A549 (cell line): ENCODE data around the gene NOX3. TPM values are rescaled to one million over a fixed set of nuclear protein-coding genes. Genes with fewer than 3 reads are reported as not detected.

Source experiments
- ATAC-seq, 2 experiments: fragments of 200-7000 bp in 1 of 2; fragments of >200 bp in 1 of 2; cut with Nextera tagmentation in 1 of 2; cut with Tn5 transposase in 1 of 2; 3 replicates each; pipeline versions ENCODE4 v1.8.0 to v1.9.1; 2018 to 2020; ENCODE audit warnings: mild to moderate bottlenecking in 1 of 2, moderate library complexity in 1 of 2
- CTCF ChIA-PET: fragments of 300-600 bp; sonication (Branson Sonifier 250); formaldehyde crosslinking; extraction: SDS; loops from one replicate; lab custom pipeline; 2021; ENCODE audit warnings: antibody characterized with exemption, inconsistent platforms; lab: Yijun Ruan, JAX
- POLR2A ChIA-PET: fragments of 350-600 bp; formaldehyde crosslinking; extraction: SDS; loops from one replicate; lab custom pipeline; 2021; ENCODE audit warnings: antibody characterized with exemption, inconsistent platforms; lab: Yijun Ruan, JAX
- DNase-seq, 2 experiments: peaks; one replicate each; pipeline versions ENCODE4 v3.0.0 to v3.0.0-alpha.2; 2011 to 2016; ENCODE audit warnings: low read depth in 1 of 2, low spot score in 1 of 2
- FAIRE-seq: peaks from 2 replicates; lab custom pipeline; 2011; peaks lifted over from hg19 to GRCh38; lab: Jason Lieb, UNC
- H3K27ac ChIP-seq, 2 experiments: fragments of >200 bp; sonication (Bioruptor Twin); formaldehyde crosslinking; 3 replicates each; pipeline ENCODE4 v1.5.1; 2016 to 2017
- H3K4me1 ChIP-seq: fragments of >200 bp; sonication (Bioruptor Twin); formaldehyde crosslinking; 3 replicates; pipeline ENCODE4 v1.6.1; 2016
- H3K4me2 ChIP-seq: fragments of >200 bp; sonication (Bioruptor Twin); formaldehyde crosslinking; 3 replicates; pipeline ENCODE4 v1.6.1; 2016
- H3K4me3 ChIP-seq: fragments of >200 bp; sonication (Bioruptor Twin); formaldehyde crosslinking; 3 replicates; pipeline ENCODE4 v1.5.1; 2016
- H3K9me3 ChIP-seq: fragments of >200 bp; sonication (Bioruptor Twin); formaldehyde crosslinking; 3 replicates; pipeline ENCODE4 v1.6.1; 2016
- CBX8 ChIP-seq: fragments of 200-600 bp; sonication (generic); IDR thresholded peaks from 2 replicates; pipeline ENCODE4 v1.6.1; 2016
- CEBPB ChIP-seq, 2 experiments: fragments of >200 bp in 1 of 2; sonication (Bioruptor Twin) in 1 of 2; formaldehyde crosslinking in 1 of 2; IDR thresholded peaks; 2 replicates each; pipeline ENCODE4 v1.6.1; 2012 to 2016
- CHD2 ChIP-seq: fragments of 150-350 bp; IDR thresholded peaks from 2 replicates; pipeline ENCODE4 v1.6.1; 2014; ENCODE audit warnings: low read length; ENCODE audit not compliant: partially characterized antibody
- CHD4 ChIP-seq: fragments of 200-600 bp; sonication (generic); IDR thresholded peaks from 2 replicates; pipeline ENCODE4 v1.6.1; 2016; ENCODE audit warnings: antibody characterized with exemption, mild to moderate bottlenecking, borderline replicate concordance
- EHF ChIP-seq: fragments of 250-450 bp; sonication (Bioruptor Pico); IDR thresholded peaks from 2 replicates; pipeline ENCODE4 v1.5.0; 2020; ENCODE audit warnings: mild to moderate bottlenecking
- EHMT2 ChIP-seq: fragments of 200-600 bp; sonication (generic); IDR thresholded peaks from 2 replicates; pipeline ENCODE4 v1.6.1; 2016; ENCODE audit warnings: antibody characterized with exemption, low read depth, mild to moderate bottlenecking, moderate library complexity
- FOSL2 ChIP-seq, 2 experiments: fragments of 450-650 bp in 1 of 2; fragments of >200 bp in 1 of 2; sonication (Bioruptor Twin) in 1 of 2; formaldehyde crosslinking; IDR thresholded peaks; 2 replicates each; pipeline versions ENCODE4 v1.5.0 to v1.6.1; 2016 to 2020; ENCODE audit warnings: mild to moderate bottlenecking in 1 of 2, moderate library complexity in 1 of 2
- GATA3 ChIP-seq: IDR thresholded peaks from 2 replicates; pipeline ENCODE4 v1.6.1; 2012; ENCODE audit warnings: borderline replicate concordance
- HEYL ChIP-seq: fragments of 250-450 bp; sonication (Bioruptor Pico); IDR thresholded peaks from 2 replicates; pipeline ENCODE4 v1.8.0; 2021; ENCODE audit warnings: mild to moderate bottlenecking, moderate library complexity
- HOXB13 ChIP-seq: fragments of 250-450 bp; sonication (Bioruptor Pico); IDR thresholded peaks from 2 replicates; pipeline ENCODE4 v1.5.0; 2020; ENCODE audit warnings: low read depth, mild to moderate bottlenecking, moderate library complexity
- HOXB5 ChIP-seq: fragments of 250-450 bp; sonication (Bioruptor Pico); IDR thresholded peaks from 2 replicates; pipeline ENCODE4 v1.5.0; 2020; ENCODE audit warnings: mild to moderate bottlenecking, moderate library complexity
- JUN ChIP-seq, 2 experiments: fragments of >200 bp; sonication (Bioruptor Twin); formaldehyde crosslinking; IDR thresholded peaks; 2 replicates in 1 of 2; 3 replicates in 1 of 2; pipeline ENCODE4 v1.6.1; 2016 to 2017
- JUNB ChIP-seq: fragments of >200 bp; sonication (Bioruptor Twin); formaldehyde crosslinking; IDR thresholded peaks from 2 replicates; pipeline ENCODE4 v1.6.1; 2016
- KDM1A ChIP-seq: fragments of 200-600 bp; sonication (generic); IDR thresholded peaks from 2 replicates; pipeline ENCODE4 v1.6.1; 2016; ENCODE audit warnings: low read depth, mild to moderate bottlenecking
- MAX ChIP-seq: IDR thresholded peaks from 2 replicates; pipeline ENCODE4 v1.6.1; 2012
- NFE2L2 ChIP-seq: fragments of 150-350 bp; conservative IDR thresholded peaks from 2 replicates; pipeline ENCODE4 v1.6.1; 2014; ENCODE audit warnings: low read length
- NPAS2 ChIP-seq: fragments of 250-450 bp; sonication (Bioruptor Pico); IDR thresholded peaks from 2 replicates; pipeline ENCODE4 v1.8.0; 2022; ENCODE audit warnings: mild to moderate bottlenecking, moderate library complexity, borderline replicate concordance
- RARB ChIP-seq: fragments of 250-450 bp; sonication (Bioruptor Pico); IDR thresholded peaks from 2 replicates; pipeline ENCODE4 v1.8.0; 2021; ENCODE audit warnings: mild to moderate bottlenecking, moderate library complexity
- RCOR1 ChIP-seq: fragments of 150-350 bp; IDR thresholded peaks from 2 replicates; pipeline ENCODE4 v1.6.1; 2014; ENCODE audit warnings: antibody characterized with exemption, low read length, low read depth
- RFX5 ChIP-seq: fragments of 450-650 bp; IDR thresholded peaks from 2 replicates; pipeline ENCODE4 v1.7.1; 2014; ENCODE audit warnings: antibody characterized with exemption, mild to moderate bottlenecking, moderate library complexity
- RNF2 ChIP-seq: fragments of 200-600 bp; sonication (generic); IDR thresholded peaks from 2 replicates; pipeline ENCODE4 v1.6.1; 2016; ENCODE audit warnings: low read depth, mild to moderate bottlenecking, antibody characterized with exemption, moderate library complexity, borderline replicate concordance
- TFCP2L1 ChIP-seq: fragments of 250-450 bp; sonication (Bioruptor Pico); IDR thresholded peaks from 2 replicates; pipeline ENCODE4 v1.5.0; 2021; ENCODE audit warnings: mild to moderate bottlenecking
- TP53 ChIP-seq: fragments of 250-450 bp; sonication (Bioruptor Pico); IDR thresholded peaks from 2 replicates; pipeline ENCODE4 v1.5.0; 2021; ENCODE audit warnings: mild to moderate bottlenecking, moderate library complexity
- ZC3H11A ChIP-seq: fragments of 450-650 bp; IDR thresholded peaks from 2 replicates; pipeline ENCODE4 v1.6.1; 2014; ENCODE audit warnings: antibody characterized with exemption, mild to moderate bottlenecking
- ZFP36 ChIP-seq: fragments of 450-650 bp; IDR thresholded peaks from 2 replicates; pipeline ENCODE4 v1.6.1; 2014; ENCODE audit warnings: borderline replicate concordance; ENCODE audit not compliant: partially characterized antibody
- ZNF302 ChIP-seq: fragments of 250-450 bp; sonication (Bioruptor Pico); IDR thresholded peaks from 2 replicates; pipeline ENCODE4 v1.9.0; 2021; ENCODE audit warnings: inconsistent platforms, mild to moderate bottlenecking, moderate library complexity
- ZSCAN20 ChIP-seq: fragments of 250-450 bp; sonication (Bioruptor Pico); IDR thresholded peaks from 2 replicates; pipeline ENCODE4 v1.8.0; 2022; ENCODE audit warnings: mild to moderate bottlenecking, moderate library complexity
- WGBS: methylation state at CpG from one replicate; pipeline ENCODE4 v1.1.6; 2017; ENCODE audit errors: missing lambda C conversion rate; 5-methylcytosine and 5-hydroxymethylcytosine counted together
- polyA plus RNA-seq, 4 experiments: library from polyadenylated mRNA; depleted of rRNA in 3 of 4; stranded (reverse); fragments of >200 nt; fragmentation: RNase III in 1 of 4; extraction: RNeasy Plus Mini Kit Qiagen cat#74134 plus additional on column Dnase treatment in 1 of 4; gene quantifications; 2 replicates in 3 of 4; 3 replicates in 1 of 4; pipeline ENCODE4 v1.2.3, GENCODE V29; 2011 to 2017
- TF ChIP-seq, protein P1 (sequence below): fragments of 450-650 bp; IDR thresholded peaks from 2 replicates; pipeline ENCODE4 v1.6.1; 2014; ENCODE audit warnings: antibody characterized with exemption
- TF ChIP-seq, protein P2 (sequence below): fragments of 200-600 bp; sonication (generic); IDR thresholded peaks from 2 replicates; pipeline ENCODE4 v1.6.1; 2016; ENCODE audit warnings: antibody characterized with exemption, mild to moderate bottlenecking, moderate library complexity
- TF ChIP-seq, protein P3 (sequence below): IDR thresholded peaks from 2 replicates; pipeline ENCODE4 v1.6.1; 2012; ENCODE audit warnings: low read depth, borderline replicate concordance

Gene NOX3
- polyA plus RNA-seq, 2 of the 4 experiments (the other 2 are of a cell fraction): not detected

GRCh38 chr6:155418017-155418761 is 37.5 kb downstream of the NOX3 start:
- H3K27ac ChIP-seq: no peak overlapping the region
- 0 out of 3 replicates have a peak overlapping the region, but pooled peaks have one; percentile 3 for H3K4me2 ChIP-seq
- ATAC-seq (no peak), DNase-seq (no peak)
- 71% methylated on average over 9 of the region's 9 CpGs for WGBS
- no peaks in the 10 kb centered on the region for H3K4me1 ChIP-seq
- TF ChIP-seq ZSCAN20 (CRISPR knock-in tag) (no peak), CHD2 (no peak), NPAS2 (no peak), EHF (no peak), TP53 (CRISPR knock-in tag) (no peak), RARB (CRISPR knock-in tag) (no peak), ZC3H11A (no peak), JUN (IDR thresholded peaks at IDR 0.05) (no peak)
- TF ChIP-seq, all 56 proteins: peak for 0
- H3K4me3 ChIP-seq: no peak overlapping the region
- ChIA-PET POLR2A (no interaction called here), CTCF (no interaction called here)
- no peaks in the 10 kb centered on the region for H3K9me3 ChIP-seq
- FAIRE-seq: no peak

DNA sequence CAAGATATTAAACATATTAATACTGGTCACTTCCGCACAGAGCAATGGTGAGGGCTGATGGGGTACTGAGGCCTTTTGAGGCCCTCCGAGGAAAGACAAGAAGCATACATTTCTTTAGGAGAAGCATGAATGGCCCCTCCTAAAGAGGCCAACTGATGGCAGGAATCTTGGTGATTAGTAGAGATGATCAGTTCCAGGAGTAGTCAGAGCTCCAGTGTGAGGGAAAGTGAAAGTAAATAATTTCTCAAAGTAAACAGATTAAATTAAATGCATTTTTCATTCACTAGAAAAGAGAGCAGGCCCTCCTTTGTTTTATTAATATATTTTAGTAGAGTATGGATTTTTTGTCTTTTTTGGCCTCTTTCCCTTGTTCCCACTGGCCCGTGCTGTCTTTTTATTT is 38.2 kb downstream of the NOX3 start:
- CTCF ChIA-PET: no interaction called here
- POLR2A ChIA-PET: no interaction called here
- H3K4me1 ChIP-seq: no peaks in the 10 kb centered on the region
- H3K9me3 ChIP-seq: no peaks in the 10 kb centered on the region
- peak overlapping the region; percentile 3; the same call in 1 of the 3 replicates for H3K4me2 ChIP-seq
- no peak for DNase-seq
- TF ChIP-seq HEYL: no peak
- no peak for TF ChIP-seq GATA3
- no peak for TF ChIP-seq MAX
- TF ChIP-seq, protein P1, sequence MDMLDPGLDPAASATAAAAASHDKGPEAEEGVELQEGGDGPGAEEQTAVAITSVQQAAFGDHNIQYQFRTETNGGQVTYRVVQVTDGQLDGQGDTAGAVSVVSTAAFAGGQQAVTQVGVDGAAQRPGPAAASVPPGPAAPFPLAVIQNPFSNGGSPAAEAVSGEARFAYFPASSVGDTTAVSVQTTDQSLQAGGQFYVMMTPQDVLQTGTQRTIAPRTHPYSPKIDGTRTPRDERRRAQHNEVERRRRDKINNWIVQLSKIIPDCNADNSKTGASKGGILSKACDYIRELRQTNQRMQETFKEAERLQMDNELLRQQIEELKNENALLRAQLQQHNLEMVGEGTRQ: no peak
- TF ChIP-seq RNF2: no peak
- TF ChIP-seq NFE2L2: no peak
- no peak for TF ChIP-seq RARB (CRISPR knock-in tag)
- no peak for TF ChIP-seq KDM1A
- TF ChIP-seq, protein P2, sequence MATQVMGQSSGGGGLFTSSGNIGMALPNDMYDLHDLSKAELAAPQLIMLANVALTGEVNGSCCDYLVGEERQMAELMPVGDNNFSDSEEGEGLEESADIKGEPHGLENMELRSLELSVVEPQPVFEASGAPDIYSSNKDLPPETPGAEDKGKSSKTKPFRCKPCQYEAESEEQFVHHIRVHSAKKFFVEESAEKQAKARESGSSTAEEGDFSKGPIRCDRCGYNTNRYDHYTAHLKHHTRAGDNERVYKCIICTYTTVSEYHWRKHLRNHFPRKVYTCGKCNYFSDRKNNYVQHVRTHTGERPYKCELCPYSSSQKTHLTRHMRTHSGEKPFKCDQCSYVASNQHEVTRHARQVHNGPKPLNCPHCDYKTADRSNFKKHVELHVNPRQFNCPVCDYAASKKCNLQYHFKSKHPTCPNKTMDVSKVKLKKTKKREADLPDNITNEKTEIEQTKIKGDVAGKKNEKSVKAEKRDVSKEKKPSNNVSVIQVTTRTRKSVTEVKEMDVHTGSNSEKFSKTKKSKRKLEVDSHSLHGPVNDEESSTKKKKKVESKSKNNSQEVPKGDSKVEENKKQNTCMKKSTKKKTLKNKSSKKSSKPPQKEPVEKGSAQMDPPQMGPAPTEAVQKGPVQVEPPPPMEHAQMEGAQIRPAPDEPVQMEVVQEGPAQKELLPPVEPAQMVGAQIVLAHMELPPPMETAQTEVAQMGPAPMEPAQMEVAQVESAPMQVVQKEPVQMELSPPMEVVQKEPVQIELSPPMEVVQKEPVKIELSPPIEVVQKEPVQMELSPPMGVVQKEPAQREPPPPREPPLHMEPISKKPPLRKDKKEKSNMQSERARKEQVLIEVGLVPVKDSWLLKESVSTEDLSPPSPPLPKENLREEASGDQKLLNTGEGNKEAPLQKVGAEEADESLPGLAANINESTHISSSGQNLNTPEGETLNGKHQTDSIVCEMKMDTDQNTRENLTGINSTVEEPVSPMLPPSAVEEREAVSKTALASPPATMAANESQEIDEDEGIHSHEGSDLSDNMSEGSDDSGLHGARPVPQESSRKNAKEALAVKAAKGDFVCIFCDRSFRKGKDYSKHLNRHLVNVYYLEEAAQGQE: no peak
- TF ChIP-seq, protein P3, sequence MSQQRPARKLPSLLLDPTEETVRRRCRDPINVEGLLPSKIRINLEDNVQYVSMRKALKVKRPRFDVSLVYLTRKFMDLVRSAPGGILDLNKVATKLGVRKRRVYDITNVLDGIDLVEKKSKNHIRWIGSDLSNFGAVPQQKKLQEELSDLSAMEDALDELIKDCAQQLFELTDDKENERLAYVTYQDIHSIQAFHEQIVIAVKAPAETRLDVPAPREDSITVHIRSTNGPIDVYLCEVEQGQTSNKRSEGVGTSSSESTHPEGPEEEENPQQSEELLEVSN: no peak
- TF ChIP-seq ZNF302 (CRISPR knock-in tag): no peak
- TF ChIP-seq, all 56 proteins: peak for 0
- no peak overlapping the region for H3K27ac ChIP-seq
- ATAC-seq (no peak), FAIRE-seq (no peak)
- 85% methylated on average over 3 of the region's 3 CpGs for WGBS
- no peak overlapping the region for H3K4me3 ChIP-seq

DNA sequence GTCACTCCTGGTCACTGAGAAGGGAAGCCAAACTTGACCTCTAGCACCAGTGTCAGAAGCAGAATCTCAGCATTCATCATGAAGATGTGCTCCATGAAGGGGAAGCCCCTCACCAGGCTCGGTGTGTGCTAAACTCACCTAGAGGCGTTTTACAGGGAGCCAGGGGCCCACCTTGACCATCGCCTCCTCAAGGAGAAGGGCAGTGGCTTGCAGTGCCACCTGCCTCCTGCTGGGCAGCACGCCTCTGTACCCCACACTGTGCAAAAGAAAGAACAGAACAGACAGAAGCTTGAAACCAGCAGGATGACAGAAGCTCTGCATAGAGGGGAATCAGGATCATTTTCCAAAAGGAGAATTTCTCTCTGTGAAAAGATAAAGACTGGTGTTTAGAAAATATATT is 39.7 kb downstream of the NOX3 start:
- FAIRE-seq (no peak), ATAC-seq (peak in 1 of 2 experiments; percentile 36; a peak in 1 of 6 replicates), DNase-seq (no peak)
- no peaks in the 10 kb centered on the region for H3K9me3 ChIP-seq
- no peak overlapping the region for H3K27ac ChIP-seq
- 38% methylated on average over 1 of the region's 4 CpGs for WGBS
- CTCF ChIA-PET: no interaction called here
- H3K4me3 ChIP-seq: no peak overlapping the region
- H3K4me2 ChIP-seq: no peak overlapping the region
- no peaks in the 10 kb centered on the region for H3K4me1 ChIP-seq
- POLR2A ChIA-PET: no interaction called here
- TF ChIP-seq CBX8 (no peak), RFX5 (no peak), ZFP36 (no peak), RCOR1 (no peak), EHMT2 (no peak), HOXB5 (CRISPR knock-in tag) (no peak), JUNB (no peak), CHD4 (no peak), EHF (no peak), HOXB13 (no peak), TFCP2L1 (CRISPR knock-in tag) (no peak), FOSL2 (IDR thresholded peaks at IDR 0.05) (no peak), FOSL2 (CRISPR knock-in tag; IDR thresholded peaks at IDR 0.05) (no peak), CEBPB (IDR thresholded peaks at IDR 0.05) (no peak)
- TF ChIP-seq, protein P1: no peak
